Activated CD8-positive, alpha-beta T cell treated with anti-CD3 and anti-CD28 coated beads, Interleukin-2, amount 10 ng/mL, durations not matched to agents 7 days and 5 days (primary cell): ENCODE measurements around the gene KPNA1. TPM values are rescaled to one million over a fixed set of nuclear protein-coding genes. Genes with fewer than 3 reads are reported as not detected.
A peak's percentile ranks its signal among the peaks of the same experiment; 100 is the strongest.

ENCODE experiments used
- ATAC-seq: fragments of 150-1000 bp; cut with Tn5 transposase; one replicate; pipeline ENCODE4 v1.10.0; 2021; ENCODE audit warnings: moderate library complexity
- CTCF ChIA-PET: fragments of 350-600 bp; sonication (Branson Sonifier 250); formaldehyde crosslinking; loops from one replicate; lab custom pipeline; 2021; ENCODE audit warnings: antibody characterized with exemption; lab: Charles Lee
- POLR2A ChIA-PET: fragments of 350-600 bp; sonication (Branson Sonifier 250); formaldehyde crosslinking; loops from one replicate; lab custom pipeline; 2021; ENCODE audit warnings: antibody characterized with exemption; lab: Charles Lee
- DNase-seq: peaks from one replicate; pipeline ENCODE4 v3.0.0-alpha.2; 2020
- H3K27ac Mint-ChIP-seq: one replicate; pipeline ENCODE4 v1.8.0; 2021; ENCODE audit warnings: mild to moderate bottlenecking, mixed read lengths
- H3K27me3 Mint-ChIP-seq: one replicate; pipeline ENCODE4 v1.8.0; 2021; ENCODE audit warnings: low read depth, mixed read lengths
- H3K36me3 Mint-ChIP-seq: one replicate; pipeline ENCODE4 v1.8.0; 2021; ENCODE audit warnings: low read depth, mixed read lengths
- H3K4me1 Mint-ChIP-seq: one replicate; pipeline ENCODE4 v1.8.0; 2021; ENCODE audit warnings: low read depth, mixed read lengths
- H3K4me3 Mint-ChIP-seq: one replicate; pipeline ENCODE4 v1.8.0; 2021; ENCODE audit warnings: mild to moderate bottlenecking, mixed read lengths
- H3K9me3 Mint-ChIP-seq: one replicate; pipeline ENCODE4 v1.8.0; 2022; ENCODE audit warnings: mixed read lengths; ENCODE audit not compliant: insufficient read depth
- total RNA-seq, 2 experiments: library from RNA; stranded (reverse); gene quantifications; one replicate each; pipeline ENCODE4 v1.2.3, GENCODE V29; 2021

The KPNA1 gene
- total RNA-seq: 10 to 100 TPM; 58.8 to 60.2 TPM

DNA sequence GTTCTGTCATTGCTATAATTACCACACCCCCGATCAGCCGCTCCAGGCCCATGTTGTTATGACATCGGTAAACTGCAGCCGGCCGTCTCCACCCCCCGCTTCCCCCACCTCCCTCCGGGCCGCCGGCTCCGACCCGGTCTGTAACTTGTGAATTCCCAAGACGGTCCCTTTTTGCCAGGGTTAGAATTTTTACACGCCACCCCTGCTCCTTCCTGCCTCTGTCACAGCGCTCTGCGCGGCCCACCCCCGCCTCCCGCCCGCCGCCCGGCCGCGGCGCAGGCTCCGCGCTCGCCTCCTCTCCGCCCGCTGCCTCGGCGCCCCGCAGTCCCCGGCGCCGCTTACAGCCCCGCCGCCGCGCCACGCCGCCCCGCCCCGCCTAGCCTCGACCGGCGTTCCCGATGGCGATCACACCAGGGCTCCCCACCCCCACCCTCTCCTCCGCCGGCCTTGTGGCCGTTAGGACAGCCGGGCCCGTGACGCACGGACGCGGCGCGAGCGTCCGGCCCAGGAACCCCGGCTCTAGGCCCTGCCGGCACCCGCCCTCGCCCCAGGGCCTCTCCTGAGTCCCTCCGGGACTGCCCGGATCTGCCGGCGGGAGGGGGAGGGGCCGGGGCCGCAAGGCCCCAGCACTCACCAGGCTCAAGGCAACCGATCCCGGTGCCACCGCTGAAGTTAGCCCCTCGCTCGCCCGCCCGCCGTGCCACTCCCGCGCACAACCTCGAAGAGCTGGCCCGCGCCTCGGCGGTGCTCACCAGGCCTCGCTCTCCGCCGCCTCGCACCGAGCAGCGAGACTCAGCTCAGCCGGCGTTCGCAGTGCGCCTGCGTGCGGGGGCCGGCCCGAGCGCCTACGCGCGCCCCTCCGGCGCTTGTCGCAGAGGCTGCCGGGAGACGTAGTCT is at the start of gene KPNA1:
KPNA1 (minus strand) TSS at position 817 of the 897 bp plus-strand sequence. CDS start 18,374 bp downstream, outside the sequence.
- peaks cover 24% of the 10 kb centered on the region for H3K4me1 Mint-ChIP-seq
- no peaks in the 10 kb centered on the region for H3K9me3 Mint-ChIP-seq
- H3K4me3 Mint-ChIP-seq: peak within 1 kb of the TSS; percentile 76
- peak; percentile 95 for ATAC-seq
- peak within 1 kb of the TSS; percentile 89 for H3K27ac Mint-ChIP-seq
- H3K36me3 Mint-ChIP-seq: peaks cover 10% of the 10 kb centered on the region
- peak; percentile 89 for DNase-seq
- CTCF ChIA-PET: interaction anchor here (0.8 to 1.3 kb wide), 7 partner anchors 10 to 165 kb away, joined by 3 to 8 read pairs (median 4); partner anchors contain the start of gene FAM162A
- peaks cover 5% of the 10 kb centered on the region for H3K27me3 Mint-ChIP-seq
- POLR2A ChIA-PET: interaction anchor here (0.6 to 1.7 kb wide), 15 partner anchors 10 to 1099 kb away, joined by 3 to 8 read pairs (median 4); partner anchors contain the start of genes DTX3L, FAM162A, PARP9 and WDR5B

GRCh38 chr3:122564155-122564912 is 49.6 kb upstream of the KPNA1 start, which contains the start of the genes DTX3L and PARP9:
Gene DTX3L, plus strand, starts transcription at chr3:122564338. Its CDS starts 89 bp downstream, at chr3:122564427.
Gene PARP9, minus strand, starts transcription at chr3:122564300. Its CDS starts 4,680 bp downstream, at chr3:122559620.
- H3K36me3 Mint-ChIP-seq: peaks cover 78% of the 10 kb centered on the region
- CTCF ChIA-PET: interaction anchor here (1.1 to 11.0 kb wide), 3 partner anchors 14 to 181 kb away, joined by 3 to 248 read pairs (median 4); partner anchors contain the start of genes FAM162A and PARP14
- ATAC-seq (peak; percentile 95), DNase-seq (peak; percentile 91)
- H3K27ac Mint-ChIP-seq: peak within 1 kb of the TSS; percentile 99
- no peaks in the 10 kb centered on the region for H3K27me3 Mint-ChIP-seq
- POLR2A ChIA-PET: interaction anchor here (0.6 to 5.5 kb wide), 20 partner anchors 8 to 904 kb away, joined by 3 to 101 read pairs (median 4); partner anchors contain the start of genes HCLS1, KPNA1, PARP14 and PARP15
- H3K9me3 Mint-ChIP-seq: no peaks in the 10 kb centered on the region
- peak within 1 kb of the TSS; percentile 98 for H3K4me3 Mint-ChIP-seq
- peaks cover 68% of the 10 kb centered on the region for H3K4me1 Mint-ChIP-seq

GRCh38 chr3:122563717-122564025 is 48.9 kb upstream of the KPNA1 start:
- Mint-ChIP-seq H3K27me3 (no peaks in the 10 kb centered on the region), H3K27ac (peak overlapping the region; percentile 99), H3K4me1 (peaks cover 61% of the 10 kb centered on the region), H3K36me3 (peaks cover 77% of the 10 kb centered on the region), H3K4me3 (peak overlapping the region; percentile 98), H3K9me3 (no peaks in the 10 kb centered on the region)
- DNase-seq (peak; percentile 40), ATAC-seq (peak; percentile 12)
- ChIA-PET CTCF (interaction anchor here (1.1 to 11.0 kb wide), 3 partner anchors 115 to 180 kb away, joined by 3 to 248 read pairs (median 4); partner anchors contain the start of genes FAM162A and PARP14), POLR2A (interaction anchor here (0.6 to 5.5 kb wide), 13 partner anchors 8 to 148 kb away, joined by 3 to 101 read pairs (median 6); partner anchors contain the start of genes KPNA1, PARP14, PARP15 and WDR5B)

GRCh38 chr3:122562923-122563716 is 48.4 kb upstream of the KPNA1 start:
- Mint-ChIP-seq H3K9me3 (no peaks in the 10 kb centered on the region), H3K27me3 (no peaks in the 10 kb centered on the region), H3K4me3 (peak overlapping the region; percentile 98), H3K27ac (peak overlapping the region; percentile 99), H3K36me3 (peaks cover 75% of the 10 kb centered on the region), H3K4me1 (peaks cover 56% of the 10 kb centered on the region)
- DNase-seq (peak; percentile 30), ATAC-seq (no peak)
- CTCF ChIA-PET: interaction anchor here (1.1 to 11.0 kb wide), 4 partner anchors 116 to 170 kb away, joined by 3 to 248 read pairs (median 10); partner anchors contain the start of genes PARP14 and WDR5B
- POLR2A ChIA-PET: interaction anchor here (0.6 to 5.5 kb wide), 5 partner anchors 9 to 147 kb away, joined by 3 to 101 read pairs (median 6); partner anchors contain the start of genes PARP14 and WDR5B

- ChIA-PET CTCF (interaction anchor here (0.8 to 11.0 kb wide), 6 partner anchors 15 to 127 kb away, joined by 3 to 248 read pairs (median 4); partner anchors contain the start of gene PARP14), POLR2A (interaction anchor here (2.0 kb wide), 1 partner anchor 119 kb away, joined by 12 read pairs; the partner anchor contains the start of gene PARP14)
- Mint-ChIP-seq H3K4me1 (peaks cover 37% of the 10 kb centered on the region), H3K9me3 (no peaks in the 10 kb centered on the region), H3K27ac (peak overlapping the region; percentile 77), H3K27me3 (no peaks in the 10 kb centered on the region), H3K4me3 (peak overlapping the region; percentile 49), H3K36me3 (peaks cover 73% of the 10 kb centered on the region)
- ATAC-seq (peak; percentile 11), DNase-seq (peak; percentile 80)
Observed at GRCh38 chr3:122560680-122561079, 45.9 kb upstream of the KPNA1 start.

- H3K4me3 Mint-ChIP-seq: no peak overlapping the region
- DNase-seq: no peak
- H3K27ac Mint-ChIP-seq: peak overlapping the region; percentile 9
- peaks cover 42% of the 10 kb centered on the region for H3K4me1 Mint-ChIP-seq
- ChIA-PET CTCF (interaction anchor here (1.1 to 11.0 kb wide), 13 partner anchors 11 to 175 kb away, joined by 3 to 248 read pairs (median 4); partner anchors contain the start of genes FAM162A, PARP14 and PARP15), POLR2A (interaction anchor here (0.9 to 2.0 kb wide), 4 partner anchors 117 to 144 kb away, joined by 3 to 12 read pairs (median 3); partner anchors contain the start of genes PARP14 and WDR5B)
- peaks cover 75% of the 10 kb centered on the region for H3K36me3 Mint-ChIP-seq
- no peak for ATAC-seq
- H3K27me3 Mint-ChIP-seq: no peaks in the 10 kb centered on the region
- H3K9me3 Mint-ChIP-seq: no peaks in the 10 kb centered on the region
Observed at GRCh38 chr3:122559906-122560305, 45.2 kb upstream of the KPNA1 start.

DNA sequence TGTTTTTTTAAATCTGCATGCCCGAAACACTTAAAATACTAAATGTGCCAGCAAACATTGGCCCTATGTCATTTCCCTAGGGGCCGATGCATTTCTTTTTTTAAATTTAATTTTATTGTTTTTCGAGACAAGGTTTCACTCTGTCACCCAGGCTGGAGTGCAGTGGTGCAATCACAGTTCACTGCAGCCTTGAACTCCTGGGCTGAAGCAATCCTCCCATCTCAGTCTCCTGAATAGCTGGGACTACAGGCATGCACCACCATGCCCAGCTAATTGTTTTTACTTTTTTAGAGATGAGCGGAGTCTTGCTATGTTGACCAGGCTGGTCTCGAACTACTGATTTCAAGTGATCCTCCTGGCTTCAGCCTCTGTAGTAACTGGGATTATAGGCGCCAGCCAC is 43.9 kb upstream of the KPNA1 start:
- Mint-ChIP-seq H3K27me3 (no peaks in the 10 kb centered on the region), H3K4me3 (no peak overlapping the region), H3K9me3 (no peaks in the 10 kb centered on the region), H3K36me3 (peaks cover 72% of the 10 kb centered on the region), H3K4me1 (peaks cover 48% of the 10 kb centered on the region), H3K27ac (no peak overlapping the region)
- ATAC-seq (no peak), DNase-seq (no peak)
- CTCF ChIA-PET: interaction anchor here (1.1 to 11.0 kb wide), 11 partner anchors 9 to 174 kb away, joined by 3 to 248 read pairs (median 4); partner anchors contain the start of genes FAM162A and PARP14
- POLR2A ChIA-PET: interaction anchor here (0.6 to 2.0 kb wide), 4 partner anchors 10 to 121 kb away, joined by 3 to 12 read pairs (median 3); partner anchors contain the start of gene PARP14

DNA sequence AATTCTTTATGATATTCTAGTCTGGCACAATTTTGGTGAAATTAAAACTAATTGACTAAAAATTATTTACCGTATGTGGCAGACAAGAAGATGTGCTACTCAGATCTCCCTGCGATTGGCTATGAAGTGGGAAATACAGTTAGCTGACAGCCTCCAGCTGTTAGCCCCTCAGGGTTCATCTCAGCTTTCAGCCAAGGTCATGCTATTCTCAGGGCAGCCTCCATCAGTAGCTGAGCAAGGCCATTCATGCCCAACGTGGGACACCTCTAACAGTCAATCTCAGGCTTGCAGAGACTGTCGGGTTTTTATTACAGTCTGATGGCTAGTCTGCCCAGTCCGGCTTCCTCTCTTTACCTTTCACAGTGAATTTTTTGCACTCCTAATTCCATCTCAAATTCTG is 42.6 kb upstream of the KPNA1 start:
- no peak overlapping the region for H3K27ac Mint-ChIP-seq
- DNase-seq: no peak
- H3K4me1 Mint-ChIP-seq: peaks cover 41% of the 10 kb centered on the region
- ATAC-seq: no peak
- no peaks in the 10 kb centered on the region for H3K27me3 Mint-ChIP-seq
- H3K36me3 Mint-ChIP-seq: peaks cover 73% of the 10 kb centered on the region
- no peak overlapping the region for H3K4me3 Mint-ChIP-seq
- ChIA-PET CTCF (interaction anchor here (11.0 kb wide), 1 partner anchor 122 kb away, joined by 248 read pairs; the partner anchor contains the start of gene PARP14), POLR2A (interaction anchor here (1.2 kb wide), 2 partner anchors 9 to 122 kb away, joined by 3 to 6 read pairs; no protein-coding TSS in a partner anchor)
- H3K9me3 Mint-ChIP-seq: no peaks in the 10 kb centered on the region

GRCh38 chr3:122555275-122556071 is 40.7 kb upstream of the KPNA1 start:
- peaks cover 30% of the 10 kb centered on the region for H3K4me1 Mint-ChIP-seq

More at GRCh38 chr3:122555275-122556071, 40.7 kb upstream of the KPNA1 start:
- Mint-ChIP-seq H3K9me3 (no peaks in the 10 kb centered on the region), H3K4me3 (no peak overlapping the region), H3K36me3 (peaks cover 79% of the 10 kb centered on the region), H3K27me3 (no peaks in the 10 kb centered on the region), H3K27ac (no peak overlapping the region)
- CTCF ChIA-PET: interaction anchor here (2.4 to 11.0 kb wide), 2 partner anchors 123 to 124 kb away, joined by 22 to 248 read pairs; partner anchors contain the start of gene PARP14
- POLR2A ChIA-PET: interaction anchor here (0.5 to 1.4 kb wide), 4 partner anchors 8 to 239 kb away, joined by 3 to 6 read pairs (median 4); partner anchors contain the start of genes DTX3L and PARP9
- no peak for DNase-seq
- no peak for ATAC-seq
